HG02588 (cell line): ENCODE measurements around the gene RNF213.
"Not testable (repeated sequence)": the region's sequence is repeated elsewhere in the genome, so short reads cannot be mapped to it uniquely, and the experiment has no call there.

Experiments
- ATAC-seq: cut with Tn5 transposase; IDR thresholded peaks from one replicate; pipeline ENCODE4 v1.9.1; 2021; ENCODE audit warnings: mild to moderate bottlenecking, moderate library complexity; ENCODE audit not compliant: unreplicated experiment

Gene RNF213

DNA sequence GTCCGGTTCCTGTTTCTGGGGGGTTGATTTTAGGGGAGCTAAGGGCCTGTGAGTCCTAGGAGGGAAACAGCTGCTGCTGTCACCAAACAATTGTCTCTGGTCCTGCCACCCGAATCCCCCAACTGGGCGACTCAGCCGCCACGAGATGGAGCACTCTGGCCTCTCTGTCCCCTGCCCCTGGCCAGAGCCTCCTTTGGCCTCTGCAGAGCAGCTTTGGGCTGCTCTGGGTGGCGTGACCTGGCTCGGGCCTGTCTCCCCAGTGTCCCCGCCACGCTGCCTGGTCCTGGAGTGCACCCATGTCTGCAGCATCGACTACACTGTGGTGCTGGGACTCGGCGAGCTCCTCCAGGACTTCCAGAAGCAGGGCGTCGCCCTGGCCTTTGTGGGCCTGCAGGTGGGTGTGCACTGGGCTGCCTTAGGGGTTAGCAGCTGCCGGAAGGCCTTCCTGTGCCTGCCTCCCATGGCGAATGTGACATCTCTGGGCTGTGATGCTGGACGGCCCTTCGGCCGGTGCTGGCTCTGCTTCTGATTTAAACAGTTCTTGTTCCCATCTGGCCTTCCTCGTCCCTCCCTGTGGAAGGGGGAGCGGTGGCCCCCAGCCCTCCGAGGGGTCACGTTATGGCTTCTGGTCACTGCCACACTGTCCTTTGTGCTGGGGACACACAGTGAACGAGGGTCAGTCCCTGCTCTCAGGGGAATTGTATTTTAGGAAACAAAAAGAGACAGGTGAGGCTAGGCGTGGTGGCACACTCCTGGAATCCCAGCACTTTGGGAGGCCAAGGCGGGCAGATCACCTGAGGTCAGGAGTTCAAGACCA, 11.6 kb upstream of the RNF213 start:
- ATAC-seq, result no peak

DNA sequence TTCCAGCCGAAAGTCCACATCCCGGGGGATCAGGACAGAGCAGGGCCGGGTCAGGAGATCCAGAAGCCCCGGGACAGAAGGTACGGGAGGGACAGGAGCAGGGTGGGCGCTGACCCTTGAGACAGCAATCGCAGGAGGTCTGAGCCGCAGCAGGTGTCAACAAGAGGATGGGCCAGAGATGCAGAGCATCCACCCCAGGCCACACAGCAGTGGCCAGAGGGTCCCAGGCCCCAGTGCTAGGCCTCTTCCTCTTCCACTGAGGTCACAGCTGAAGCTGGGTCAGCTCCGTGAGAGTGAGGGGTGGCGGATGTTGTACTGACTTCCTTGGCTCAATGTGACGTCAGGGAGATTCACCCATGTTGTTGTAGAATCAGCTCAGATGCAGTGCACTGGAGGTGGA, 8.7 kb upstream of the RNF213 start:
- ATAC-seq, result no peak

- ATAC-seq, result no peak
Observed at GRCh38 chr17:80252871-80253270, 7.8 kb upstream of the RNF213 start.

GRCh38 chr17:80253631-80254395, 6.8 kb upstream of the RNF213 start:
- ATAC-seq, result no peak

- peak; percentile 56 for ATAC-seq
Observed at GRCh38 chr17:80254396-80255251, 6.0 kb upstream of the RNF213 start.

GRCh38 chr17:80256034-80256350, 4.7 kb upstream of the RNF213 start:
- no peak for ATAC-seq

DNA sequence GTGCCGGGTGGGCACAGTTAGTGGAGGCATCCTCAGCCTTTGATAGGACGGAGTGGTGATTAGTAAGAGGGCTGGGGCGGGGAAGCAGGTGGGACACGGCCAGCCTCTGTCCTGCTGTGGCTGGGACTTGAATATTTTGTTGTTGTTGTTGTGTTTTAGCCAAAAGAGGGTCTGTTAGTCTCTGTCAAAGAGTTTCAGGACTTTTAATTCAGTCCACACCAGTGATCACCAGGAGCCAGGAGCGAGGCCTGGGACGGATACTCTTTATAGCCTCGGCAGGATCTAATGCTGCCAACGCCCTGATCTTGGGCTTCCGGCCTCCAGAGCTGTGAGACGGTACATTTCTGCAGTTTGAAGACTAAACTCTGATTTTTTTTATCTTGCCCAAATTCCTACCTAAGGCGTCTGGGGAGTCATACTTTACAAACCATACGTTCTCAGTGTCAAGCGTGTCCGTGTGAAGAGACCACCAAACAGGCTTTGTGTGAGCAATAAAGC, 2.9 kb upstream of the RNF213 start:
- no peak for ATAC-seq

DNA sequence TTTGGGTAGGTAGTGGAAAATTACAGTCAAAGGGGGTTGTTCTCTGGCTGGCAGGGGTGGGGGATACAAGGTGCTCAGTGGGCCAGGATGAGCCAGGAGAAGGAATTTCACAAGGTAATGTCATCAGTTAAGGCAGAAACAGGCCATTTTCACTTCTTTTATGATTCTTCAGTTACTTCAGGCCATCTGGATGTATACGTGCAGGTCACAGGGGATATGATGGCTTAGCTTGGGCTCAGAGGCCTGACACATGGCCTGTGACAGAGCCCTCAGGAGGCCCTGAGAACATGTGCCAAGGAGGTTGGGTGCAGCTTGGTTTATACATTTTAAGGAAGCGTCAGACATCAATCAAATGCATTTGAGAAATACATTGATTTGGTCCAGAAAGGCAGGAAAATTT, 2.4 kb upstream of the RNF213 start:
- not testable (repeated sequence) for ATAC-seq

GRCh38 chr17:80259457-80260068, 1.1 kb upstream of the RNF213 start:
- no peak for ATAC-seq

- peak; percentile 44 for ATAC-seq
Observed at GRCh38 chr17:80260069-80260535, 550 bp upstream of the RNF213 start.

DNA sequence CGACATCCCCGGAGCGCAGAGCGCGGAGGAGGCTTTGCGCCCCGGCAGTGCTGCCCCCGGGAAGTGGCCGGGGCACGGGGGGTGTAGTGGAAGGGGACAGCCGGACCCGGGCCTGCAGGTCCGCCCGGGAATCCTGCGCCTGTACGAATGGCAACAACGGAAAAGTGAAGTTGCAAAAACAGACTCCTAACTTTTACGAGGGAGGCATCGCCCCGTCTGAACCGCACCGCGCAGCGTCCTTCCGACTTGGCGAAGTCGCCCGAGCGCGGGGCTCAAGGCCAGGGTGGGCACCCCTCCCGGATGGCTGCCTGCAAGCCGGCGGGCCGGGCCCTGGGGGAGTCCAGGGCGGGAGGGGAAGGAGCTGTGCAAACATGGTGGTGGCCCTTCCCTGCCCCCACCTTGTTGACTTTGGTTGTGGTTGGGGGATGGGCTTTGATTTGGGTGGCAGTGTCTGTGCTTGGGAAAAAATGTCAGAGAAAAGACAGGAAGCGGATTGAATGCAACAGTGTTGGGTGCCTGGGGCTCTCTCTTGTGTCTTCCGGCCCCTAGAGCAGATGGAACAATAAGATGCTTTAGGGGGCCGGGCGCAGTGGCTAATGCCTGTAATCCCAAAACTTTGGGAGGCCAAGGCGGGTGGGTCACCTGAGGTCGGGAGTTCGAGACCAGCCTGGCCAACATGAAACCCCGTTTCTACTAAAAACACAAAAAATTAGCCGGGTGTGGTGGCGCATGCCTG, 675 bp downstream of the RNF213 start:
- ATAC-seq, result no peak

GRCh38 chr17:80261895-80262279, 1.2 kb downstream of the RNF213 start:
- no peak for ATAC-seq

DNA sequence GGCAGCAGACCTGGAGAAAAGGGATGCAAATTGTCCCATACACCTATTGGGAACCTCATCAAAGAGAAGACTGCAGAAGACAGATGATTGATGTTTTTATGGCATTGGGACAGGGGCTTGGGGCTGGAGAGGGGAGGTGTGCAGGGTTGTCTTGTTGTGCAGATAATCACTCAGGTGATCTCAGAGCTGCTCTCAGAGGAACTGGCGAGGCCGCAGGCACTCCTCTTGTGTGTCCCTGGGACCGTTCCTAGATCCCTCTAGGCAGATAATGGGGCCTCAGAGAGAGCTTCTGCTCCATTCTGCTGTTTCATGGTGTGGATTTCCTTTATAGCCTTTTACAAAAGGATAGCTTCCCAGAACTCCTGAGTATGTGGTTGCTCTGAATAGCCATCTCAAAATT, 1.6 kb downstream of the RNF213 start:
- ATAC-seq, result no peak

- no peak for ATAC-seq
Observed at GRCh38 chr17:80262775-80263244, 2.2 kb downstream of the RNF213 start.

GRCh38 chr17:80263253-80264204, 2.9 kb downstream of the RNF213 start:
- ATAC-seq, result peak; percentile 40

GRCh38 chr17:80264205-80265075, 3.8 kb downstream of the RNF213 start:
- ATAC-seq, result no peak

DNA sequence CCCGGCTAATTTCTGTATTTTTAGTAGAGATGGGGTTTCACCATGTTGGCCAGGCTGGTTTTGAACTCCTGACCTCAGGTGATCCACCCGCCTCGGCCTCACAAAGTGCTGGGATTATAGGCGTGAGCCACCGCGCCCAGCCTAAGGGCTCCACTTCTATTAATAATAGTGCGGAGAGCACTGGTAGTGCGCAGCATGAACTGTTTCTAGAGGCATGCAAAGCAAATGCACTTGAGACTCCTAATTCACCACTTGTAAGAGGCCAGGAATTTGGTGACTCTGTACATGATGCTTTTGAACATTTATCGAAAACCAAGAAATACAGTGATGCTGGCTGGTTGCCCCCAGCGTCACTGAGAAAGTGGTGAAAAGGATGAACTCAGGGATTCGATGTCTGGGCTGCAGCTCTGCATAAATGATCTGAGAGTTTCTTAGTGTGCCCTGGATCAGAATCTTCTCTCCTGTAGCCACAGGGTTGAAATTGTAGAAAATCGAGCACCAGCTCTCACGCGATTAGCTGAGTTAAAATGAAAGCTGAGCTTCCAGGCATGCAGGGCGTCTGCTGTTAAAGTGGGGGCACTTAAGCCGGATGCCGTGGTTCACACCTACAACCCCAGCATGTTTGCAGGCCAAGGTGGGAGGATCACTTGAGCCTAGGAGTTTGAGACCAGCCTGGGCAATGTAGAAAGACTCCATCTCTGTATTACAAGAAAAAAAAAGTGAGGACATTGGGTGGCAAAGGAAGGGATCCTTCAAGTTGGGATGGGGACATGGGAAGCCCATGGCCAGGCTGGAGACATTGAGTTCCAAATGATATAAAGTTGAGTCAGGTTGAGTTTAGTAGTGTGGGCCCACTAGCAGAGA, 4.8 kb downstream of the RNF213 start:
- no peak for ATAC-seq
